Large intestine (tissue), 3 donors: ENCODE measurements around the gene CTRL. TPM values are rescaled to one million over a fixed set of nuclear protein-coding genes. Genes with fewer than 3 reads are reported as not detected.

Experiments used
- DNase-seq, 2 donors: peaks; one replicate each; pipeline versions ENCODE4 v3.0.0 to v3.0.0-alpha.2; 2013
- H3K27ac ChIP-seq: one replicate; pipeline ENCODE4 v1.5.1; 2013; ENCODE audit warnings: low read length
- H3K27me3 ChIP-seq: 2 replicates; pipeline ENCODE4 v1.6.1; 2013; ENCODE audit warnings: low read length; ENCODE audit not compliant: control insufficient read depth, insufficient read depth
- H3K36me3 ChIP-seq: 2 replicates; pipeline ENCODE4 v1.6.1; 2013; ENCODE audit warnings: low read length; ENCODE audit not compliant: control insufficient read depth, insufficient read depth
- H3K4me1 ChIP-seq: one replicate; pipeline ENCODE4 v1.6.1; 2013; ENCODE audit warnings: low read length; ENCODE audit not compliant: control insufficient read depth, insufficient read depth
- H3K4me3 ChIP-seq: one replicate; pipeline ENCODE4 v1.5.1; 2013; ENCODE audit warnings: low read length
- H3K9me3 ChIP-seq: one replicate; pipeline ENCODE4 v1.6.1; 2013; ENCODE audit warnings: mild to moderate bottlenecking, low read depth, low read length, moderate library complexity; ENCODE audit not compliant: control insufficient read depth
- WGBS: methylation state at CpG from one replicate; pipeline ENCODE4 v1.1.5; 2013; ENCODE audit warnings: low lambda C conversion rate; ENCODE audit not compliant: insufficient coverage; 5-methylcytosine and 5-hydroxymethylcytosine counted together
- polyA plus RNA-seq: library from polyadenylated mRNA; unstranded; fragments of 120-200 nt; gene quantifications from one replicate; pipeline ENCODE4 v1.2.1, GENCODE V29; 2013

Gene CTRL
- polyA plus RNA-seq, 1 donor = 0.87 TPM

- Histone ChIP-seq H3K9me3 (no peaks in the 10 kb centered on the region), H3K27ac (no peak overlapping the region), H3K36me3 (peaks cover 59% of the 10 kb centered on the region), H3K4me1 (peaks cover 27% of the 10 kb centered on the region), H3K4me3 (no peak overlapping the region), H3K27me3 (no peaks in the 10 kb centered on the region)
- no peak for DNase-seq
- no CpG with 5 or more reads among the region's 12 CpGs for WGBS
These were observed 46.1 kb downstream of the CTRL start for GRCh38 chr16:67885545-67885944.

GRCh38 chr16:67884684-67885083 lies 47.0 kb downstream of the CTRL start, which contains the start of gene NRN1L:
Gene NRN1L (plus strand): TSS chr16:67884885. CDS start chr16:67884904, 19 bp downstream.
- H3K9me3 ChIP-seq = no peaks in the 10 kb centered on the region
- no peak within 1 kb of the TSS for H3K4me3 ChIP-seq
- peaks cover 68% of the 10 kb centered on the region for H3K36me3 ChIP-seq
- peak within 1 kb of the TSS; percentile 94 for H3K27ac ChIP-seq
- H3K4me1 ChIP-seq = peaks cover 27% of the 10 kb centered on the region
- no peaks in the 10 kb centered on the region for H3K27me3 ChIP-seq
- DNase-seq = peak; percentile 53 to 54
- WGBS = no CpG with 5 or more reads among the region's 22 CpGs

- Histone ChIP-seq H3K36me3 (peaks cover 76% of the 10 kb centered on the region), H3K4me3 (no peak overlapping the region), H3K27me3 (no peaks in the 10 kb centered on the region), H3K27ac (peak overlapping the region; percentile 94), H3K9me3 (no peaks in the 10 kb centered on the region), H3K4me1 (peaks cover 27% of the 10 kb centered on the region)
- peak; percentile 48 to 55 for DNase-seq
- WGBS = no CpG with 5 or more reads among the region's 11 CpGs
These were observed 47.8 kb downstream of the CTRL start for GRCh38 chr16:67883872-67884261.

GRCh38 chr16:67883146-67883871 lies 48.4 kb downstream of the CTRL start:
- DNase-seq = peak; percentile 81 to 89
- H3K27ac ChIP-seq = peak overlapping the region; percentile 94
- H3K4me3 ChIP-seq = no peak overlapping the region
- H3K27me3 ChIP-seq = no peaks in the 10 kb centered on the region
- H3K4me1 ChIP-seq = peaks cover 27% of the 10 kb centered on the region
- peaks cover 82% of the 10 kb centered on the region for H3K36me3 ChIP-seq
- H3K9me3 ChIP-seq = no peaks in the 10 kb centered on the region
- WGBS = no CpG with 5 or more reads among the region's 6 CpGs

GRCh38 chr16:67882374-67883145 lies 49.1 kb downstream of the CTRL start:
- no peak overlapping the region for H3K4me3 ChIP-seq
- H3K27ac ChIP-seq = peak overlapping the region; percentile 94
- peaks cover 89% of the 10 kb centered on the region for H3K36me3 ChIP-seq
- peak in 1 of 2 donors; percentile 12 for DNase-seq
- H3K9me3 ChIP-seq = no peaks in the 10 kb centered on the region
- WGBS = no CpG with 5 or more reads among the region's 18 CpGs
- no peaks in the 10 kb centered on the region for H3K27me3 ChIP-seq
- H3K4me1 ChIP-seq = peaks cover 27% of the 10 kb centered on the region

- no peaks in the 10 kb centered on the region for H3K9me3 ChIP-seq
- no peaks in the 10 kb centered on the region for H3K27me3 ChIP-seq
- peaks cover 96% of the 10 kb centered on the region for H3K36me3 ChIP-seq
- H3K4me1 ChIP-seq = peaks cover 27% of the 10 kb centered on the region
- DNase-seq = no peak
- no CpG with 5 or more reads among the region's 21 CpGs for WGBS
- H3K27ac ChIP-seq = peak overlapping the region; percentile 94
- no peak overlapping the region for H3K4me3 ChIP-seq
These were observed 50.0 kb downstream of the CTRL start for GRCh38 chr16:67881621-67882161.

GRCh38 chr16:67880584-67880983 lies 51.1 kb downstream of the CTRL start:
- H3K27ac ChIP-seq = no peak overlapping the region
- H3K27me3 ChIP-seq = no peaks in the 10 kb centered on the region
- no peak overlapping the region for H3K4me3 ChIP-seq
- peaks cover 27% of the 10 kb centered on the region for H3K4me1 ChIP-seq
- DNase-seq = no peak
- 100% methylated on average over 1 of the region's 13 CpGs for WGBS
- H3K36me3 ChIP-seq = peaks cover 98% of the 10 kb centered on the region
- H3K9me3 ChIP-seq = no peaks in the 10 kb centered on the region

- WGBS = no CpG with 5 or more reads among the region's 5 CpGs
- Histone ChIP-seq H3K9me3 (no peaks in the 10 kb centered on the region), H3K4me3 (no peak overlapping the region), H3K27ac (no peak overlapping the region), H3K36me3 (peaks cover 92% of the 10 kb centered on the region), H3K27me3 (no peaks in the 10 kb centered on the region), H3K4me1 (peaks cover 27% of the 10 kb centered on the region)
- no peak for DNase-seq
These were observed 51.7 kb downstream of the CTRL start for GRCh38 chr16:67879936-67880335.
